GM23338 (cell line): Measurements from ENCODE around the gene IL19. TPM values are rescaled to one million over a fixed set of nuclear protein-coding genes. Genes with fewer than 3 reads are reported as not detected.

Experiments used
- ATAC-seq: fragments of 200-7000 bp; cut with Tn5 transposase; 3 replicates; pipeline ENCODE4 v1.9.1; 2020
- DNase-seq: peaks from one replicate; pipeline ENCODE4 v3.0.0-alpha.2; 2015; ENCODE audit warnings: low spot score
- H2AFZ ChIP-seq: fragments of 200-600 bp; sonication (generic); 2 replicates; pipeline ENCODE4 v1.8.0; 2016; ENCODE audit warnings: antibody characterized with exemption, mild to moderate bottlenecking, moderate library complexity
- H3F3A ChIP-seq: fragments of 200-600 bp; sonication (generic); replicated peaks from 2 replicates; pipeline ENCODE4 v1.8.0; 2017; ENCODE audit warnings: antibody characterized with exemption, mixed run types, low read depth
- H3K27ac ChIP-seq: fragments of 200-600 bp; sonication (generic); 2 replicates; pipeline ENCODE4 v1.6.1; 2016; ENCODE audit warnings: low read depth
- H3K27me3 ChIP-seq: fragments of 200-600 bp; sonication (generic); 2 replicates; pipeline ENCODE4 v1.8.0; 2016; ENCODE audit warnings: mild to moderate bottlenecking, mixed run types, moderate library complexity; ENCODE audit not compliant: insufficient read depth
- H3K36me3 ChIP-seq: fragments of 200-600 bp; sonication (generic); 2 replicates; pipeline ENCODE4 v1.8.0; 2016; ENCODE audit warnings: mild to moderate bottlenecking; ENCODE audit not compliant: insufficient read depth
- H3K4me1 ChIP-seq: fragments of 200-600 bp; sonication (generic); 2 replicates; pipeline ENCODE4 v1.8.0; 2016; ENCODE audit warnings: mild to moderate bottlenecking, moderate library complexity; ENCODE audit not compliant: insufficient read depth
- H3K4me2 ChIP-seq: fragments of 200-600 bp; sonication (generic); 2 replicates; pipeline ENCODE4 v1.7.1; 2017; ENCODE audit warnings: mixed run types
- H3K4me3 ChIP-seq: fragments of 200-600 bp; sonication (generic); 2 replicates; pipeline ENCODE4 v1.6.1; 2016; ENCODE audit warnings: mixed run types
- H3K79me2 ChIP-seq: fragments of 200-600 bp; sonication (generic); replicated peaks from 2 replicates; pipeline ENCODE4 v1.8.0; 2017; ENCODE audit warnings: mild to moderate bottlenecking; ENCODE audit not compliant: insufficient read depth
- H3K9me2 ChIP-seq: fragments of 200-600 bp; sonication (generic); 2 replicates; pipeline ENCODE4 v1.8.0; 2017; ENCODE audit not compliant: insufficient read depth
- H4K20me1 ChIP-seq: fragments of 200-600 bp; sonication (generic); replicated peaks from 2 replicates; pipeline ENCODE4 v1.8.0; 2017; ENCODE audit warnings: mild to moderate bottlenecking; ENCODE audit not compliant: insufficient read depth
- H3K27ac Mint-ChIP-seq: 2 replicates; pipeline ENCODE4 v1.8.0; 2020; ENCODE audit warnings: inconsistent platforms, mild to moderate bottlenecking, moderate library complexity, mixed read lengths
- H3K27me3 Mint-ChIP-seq: 3 replicates; pipeline ENCODE4 v1.8.0; 2022; ENCODE audit warnings: low read depth, mild to moderate bottlenecking, moderate library complexity, mixed read lengths, inconsistent platforms; ENCODE audit not compliant: insufficient read depth, poor library complexity
- H3K36me3 Mint-ChIP-seq: 3 replicates; pipeline ENCODE4 v1.8.0; 2021; ENCODE audit warnings: low read depth, mild to moderate bottlenecking, inconsistent platforms, moderate library complexity, mixed read lengths
- H3K4me1 Mint-ChIP-seq: 3 replicates; pipeline ENCODE4 v1.8.0; 2020; ENCODE audit warnings: mild to moderate bottlenecking, inconsistent platforms, mixed read lengths
- H3K4me3 Mint-ChIP-seq: 3 replicates; pipeline ENCODE4 v1.8.0; 2021; ENCODE audit warnings: moderate library complexity, mild to moderate bottlenecking, inconsistent platforms, mixed read lengths
- H3K9me3 Mint-ChIP-seq: 3 replicates; pipeline ENCODE4 v1.8.0; 2020; ENCODE audit warnings: moderate library complexity, mild to moderate bottlenecking, inconsistent platforms, mixed read lengths
- CREB1 ChIP-seq: fragments of 250-450 bp; sonication (Bioruptor Pico); IDR thresholded peaks from 2 replicates; pipeline ENCODE4 v1.5.0; 2020; ENCODE audit warnings: low read depth, mild to moderate bottlenecking, moderate library complexity
- ETS1 ChIP-seq: IDR thresholded peaks from 2 replicates; pipeline ENCODE4 v1.6.1; 2016; ENCODE audit warnings: antibody characterized with exemption
- EZH2 ChIP-seq: fragments of 200-600 bp; sonication (generic); IDR thresholded peaks from one replicate; pipeline ENCODE4 v1.8.0; 2017; ENCODE audit warnings: antibody characterized with exemption, mild to moderate bottlenecking, low read depth; ENCODE audit not compliant: unreplicated experiment
- EZH2phosphoT487 ChIP-seq: fragments of 200-600 bp; sonication (generic); IDR thresholded peaks from one replicate; pipeline ENCODE4 v1.8.1; 2018; ENCODE audit warnings: antibody characterized with exemption; ENCODE audit not compliant: unreplicated experiment
- JUNB ChIP-seq: IDR thresholded peaks from one replicate; pipeline ENCODE4 v1.6.1; 2016; ENCODE audit warnings: antibody characterized with exemption; ENCODE audit not compliant: unreplicated experiment
- NANOG ChIP-seq: IDR thresholded peaks from 2 replicates; pipeline ENCODE4 v1.6.1; 2016; ENCODE audit warnings: antibody characterized with exemption, borderline replicate concordance
- POLR2AphosphoS5 ChIP-seq: IDR thresholded peaks from 2 replicates; pipeline ENCODE4 v1.6.1; 2016; ENCODE audit warnings: antibody characterized with exemption, low read depth
- STAT1 ChIP-seq: IDR thresholded peaks from one replicate; pipeline ENCODE4 v1.6.1; 2016; ENCODE audit warnings: antibody characterized with exemption; ENCODE audit not compliant: unreplicated experiment
- ZNF114 ChIP-seq: fragments of 250-450 bp; sonication (Bioruptor Pico); IDR thresholded peaks from 2 replicates; pipeline ENCODE4 v1.5.0; 2020; ENCODE audit warnings: mild to moderate bottlenecking, moderate library complexity
- ZNF331 ChIP-seq: fragments of 250-450 bp; sonication (Bioruptor Pico); IDR thresholded peaks from 2 replicates; pipeline ENCODE4 v1.5.0; 2020; ENCODE audit warnings: low read depth, mild to moderate bottlenecking, moderate library complexity
- ZNF462 ChIP-seq: fragments of 250-450 bp; sonication (Bioruptor Pico); IDR thresholded peaks from 2 replicates; pipeline ENCODE4 v1.5.0; 2020; ENCODE audit warnings: mild to moderate bottlenecking, moderate library complexity
- polyA plus RNA-seq: library from polyadenylated mRNA; unstranded; fragments of >200 nt; fragmentation: Nextera tagmentation; extraction: Ambion mirVana; gene quantifications from 2 replicates; pipeline ENCODE4 v1.2.1, GENCODE V29; 2016
- total RNA-seq: library from RNA; depleted of rRNA; stranded (reverse); fragments of >200 nt; shearing (Covaris generic); gene quantifications from 2 replicates; pipeline ENCODE4 v1.2.3, GENCODE V29; 2014

IL19 gene
- total and polyA plus RNA-seq, 2 experiments from 2014 or later: not detected

GRCh38 chr1:206722751-206723461 is 47.7 kb upstream of the IL19 start:
- Mint-ChIP-seq H3K4me3 (no peak overlapping the region), H3K27me3 (peaks cover 6% of the 10 kb centered on the region), H3K36me3 (no peaks in the 10 kb centered on the region; the same call in 2 of the 3 replicates), H3K4me1 (peaks cover 27% of the 10 kb centered on the region), H3K9me3 (no peaks in the 10 kb centered on the region; the same call in 2 of the 3 replicates), H3K27ac (no peak overlapping the region)
- no peaks in the 10 kb centered on the region for H3K27me3 ChIP-seq
- no peaks in the 10 kb centered on the region for H3K36me3 ChIP-seq
- H3K9me2 ChIP-seq: no peaks in the 10 kb centered on the region
- H3K4me1 ChIP-seq: peaks cover 19% of the 10 kb centered on the region
- peaks cover 54% of the 10 kb centered on the region for H3K79me2 ChIP-seq
- 0 out of 2 replicates have a peak overlapping the region, but pooled peaks have one; percentile 59 for H3K27ac ChIP-seq
- DNase-seq (no peak), ATAC-seq (no peak; the same call in 2 of the 3 replicates)
- TF ChIP-seq NANOG (no peak), JUNB (no peak)
- H4K20me1 ChIP-seq: peaks cover 36% of the 10 kb centered on the region
- H3K4me3 ChIP-seq: no peak overlapping the region
- H3K4me2 ChIP-seq: peak overlapping the region; percentile 43; the same call in 1 of the 2 replicates
- H2AFZ ChIP-seq: no peak overlapping the region
- H3F3A ChIP-seq: no peaks in the 10 kb centered on the region

- H3K9me2 ChIP-seq: no peaks in the 10 kb centered on the region
- H3K4me3 ChIP-seq: no peak overlapping the region
- no peaks in the 10 kb centered on the region; the same call in 2 of the 3 replicates for H3K36me3 Mint-ChIP-seq
- ATAC-seq (peak; percentile 5; the same call in 1 of the 3 replicates), DNase-seq (peak; percentile 37)
- no peak overlapping the region for H3K4me3 Mint-ChIP-seq
- no peaks in the 10 kb centered on the region for H3K36me3 ChIP-seq
- H3K27me3 ChIP-seq: no peaks in the 10 kb centered on the region
- H3K4me1 Mint-ChIP-seq: peaks cover 27% of the 10 kb centered on the region
- H3K4me1 ChIP-seq: peaks cover 19% of the 10 kb centered on the region
- no peaks in the 10 kb centered on the region; the same call in 2 of the 3 replicates for H3K9me3 Mint-ChIP-seq
- 0 out of 2 replicates have a peak overlapping the region, but pooled peaks have one; percentile 59 for H3K27ac ChIP-seq
- H3K79me2 ChIP-seq: peaks cover 51% of the 10 kb centered on the region
- H4K20me1 ChIP-seq: peaks cover 35% of the 10 kb centered on the region
- H2AFZ ChIP-seq: no peak overlapping the region
- peak overlapping the region; percentile 73; the same call in 1 of the 2 replicates for H3K27ac Mint-ChIP-seq
- H3K4me2 ChIP-seq: peak overlapping the region; percentile 43; the same call in 1 of the 2 replicates
- no peaks in the 10 kb centered on the region for H3F3A ChIP-seq
- peaks cover 6% of the 10 kb centered on the region for H3K27me3 Mint-ChIP-seq
- TF ChIP-seq STAT1: no peak
- no peak for TF ChIP-seq ZNF331 (CRISPR knock-in tag)
- TF ChIP-seq ZNF114: no peak
- no peak for TF ChIP-seq POLR2AphosphoS5
- no peak for TF ChIP-seq EZH2phosphoT487
- TF ChIP-seq ZNF462 (CRISPR knock-in tag): no peak
- TF ChIP-seq JUNB: no peak
- no peak for TF ChIP-seq ETS1
- no peak for TF ChIP-seq CREB1
- TF ChIP-seq EZH2: no peak
- TF ChIP-seq NANOG: no peak
Observed at GRCh38 chr1:206723462-206723804, 47.1 kb upstream of the IL19 start.
